Stomach (tissue), 9 donors: ENCODE measurements around the gene PHKA2. TPM values are rescaled to one million over a fixed set of nuclear protein-coding genes. Genes with fewer than 3 reads are reported as not detected.

ENCODE experiments used
- DNase-seq, 2 donors: peaks; one replicate each; pipeline versions ENCODE4 v3.0.0 to v3.0.0-alpha.2; 2013 to 2019
- H3K27ac ChIP-seq, 5 donors: fragments of 200-600 bp in 4 of 5; sonication (generic) in 4 of 5; one replicate each; pipeline ENCODE4 v1.5.1; 2013 to 2019; ENCODE audit warnings: mild to moderate bottlenecking in 1 of 5, moderate library complexity in 1 of 5
- H3K27me3 ChIP-seq, 3 donors: fragments of 200-600 bp; sonication (generic); one replicate each; pipeline ENCODE4 v1.5.1; 2017 to 2019; ENCODE audit warnings: mixed run types in 1 of 3
- H3K36me3 ChIP-seq, 4 donors: fragments of 200-600 bp; sonication (generic); 1 replicate in 3 of 4; 2 replicates in 1 of 4; pipeline ENCODE4 v1.5.1; 2016 to 2019
- H3K4me1 ChIP-seq, 4 donors: fragments of 200-600 bp; sonication (generic); one replicate each; pipeline ENCODE4 v1.5.1; 2016 to 2019
- H3K4me3 ChIP-seq, 4 donors: fragments of 200-600 bp; sonication (generic) in 3 of 4; one replicate each; pipeline ENCODE4 v1.5.1; 2016 to 2019; ENCODE audit warnings: mild to moderate bottlenecking in 1 of 4
- H3K9me3 ChIP-seq, 4 donors: fragments of 200-600 bp; sonication (generic); one replicate each; pipeline ENCODE4 v1.5.1; 2016 to 2019
- CTCF ChIP-seq, 7 experiments: fragments of 450-650 bp in 4 of 7; fragments of 200-600 bp in 3 of 7; sonication (generic) in 3 of 7; IDR thresholded peaks; one replicate each; pipeline ENCODE4 v1.5.1; 2016 to 2019; ENCODE audit warnings: antibody characterized with exemption in 7 of 7, control low read depth in 2 of 7, mild to moderate bottlenecking in 1 of 7
- EP300 ChIP-seq: sonication (generic); formaldehyde crosslinking; IDR thresholded peaks from one replicate; pipeline ENCODE4 v1.6.1; 2017; ENCODE audit warnings: antibody characterized with exemption
- POLR2A ChIP-seq, 4 donors: fragments of 450-650 bp; IDR thresholded peaks; one replicate each; pipeline ENCODE4 v1.6.1; 2016; ENCODE audit warnings: antibody characterized with exemption in 4 of 4, control low read depth in 2 of 4, mild to moderate bottlenecking in 1 of 4, moderate library complexity in 1 of 4
- POLR2AphosphoS5 ChIP-seq, 3 donors: sonication (generic); formaldehyde crosslinking; IDR thresholded peaks; one replicate each; pipeline ENCODE4 v1.6.1; 2016; ENCODE audit warnings: antibody characterized with exemption in 3 of 3
- WGBS, 5 donors: extraction: QIAGEN DNeasy Blood & Tissue Kit in 3 of 5; methylation state at CpG; one replicate each; pipeline versions ENCODE4 v1.1.5 to v1.1.7; 2013 to 2018; 5-methylcytosine and 5-hydroxymethylcytosine counted together
- intact Hi-C: fragments of 100-400 bp; cut with DNase I; formaldehyde crosslinking; loops from one replicate; pipeline ENCODE4 v1.15.1; 2023; ENCODE audit warnings: low total_unique reads
- polyA plus RNA-seq, 3 donors: library from polyadenylated mRNA; stranded (reverse); fragments of 200-250 nt; gene quantifications; one replicate each; pipeline ENCODE4 v1.2.3, GENCODE V29; 2013
- total RNA-seq, 5 donors: library from RNA; depleted of rRNA; stranded (reverse); fragments of >200 nt; gene quantifications; one replicate each; pipeline versions ENCODE4 v1.1.0 to v1.2.3, GENCODE V29; 2014 to 2016
- donor health status: healthy with polysubstance abuse.
- donor health status: Bipolar disorder and iron deficiency.
- donor health status: healthy.

Gene PHKA2
- total and polyA plus RNA-seq, 8 donors: 10.5 to 63.4 (median 15.5) TPM

DNA sequence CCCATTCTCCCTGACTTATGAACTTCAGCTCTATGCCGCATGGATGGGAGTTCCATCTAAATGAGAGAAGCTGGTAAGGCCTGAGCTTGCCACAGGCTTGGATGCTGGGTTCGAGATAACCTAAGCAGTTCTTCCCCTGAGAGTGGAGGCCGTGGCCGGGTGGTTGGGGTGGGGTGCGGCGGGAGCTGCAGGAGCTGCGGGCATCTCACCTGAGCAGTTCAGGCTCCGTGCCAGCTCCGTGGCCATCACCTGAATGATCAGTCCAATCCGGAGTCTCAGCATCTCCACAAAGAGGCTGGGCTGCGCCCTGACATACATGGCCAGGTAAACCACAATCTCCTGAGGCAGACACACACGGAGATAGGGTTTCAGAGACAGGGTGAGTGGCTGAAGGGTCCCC, 77.6 kb downstream of the PHKA2 start:
- 85 to 94% (median 90%) methylated on average over 3 to 12 of the region's 12 CpGs; no CpG with 5 or more reads in 1 of the 5 donors for WGBS, 5 donors
- intact Hi-C loops: no loop called here
- TF ChIP-seq POLR2AphosphoS5 (IDR thresholded peaks at IDR 0.05): no peak
- TF ChIP-seq CTCF (IDR thresholded peaks at IDR 0.05): no peak
- TF ChIP-seq POLR2A (IDR thresholded peaks at IDR 0.05): no peak
- no peak for TF ChIP-seq EP300
- Histone ChIP-seq H3K36me3 (peaks cover 3 to 80% (median 75%) of the 10 kb centered on the region in 4 donors), H3K4me1 (no peaks in the 10 kb centered on the region), H3K9me3 (no peaks in the 10 kb centered on the region), H3K27ac (no peak overlapping the region), H3K27me3 (no peaks in the 10 kb centered on the region), H3K4me3 (no peak overlapping the region)
- DNase-seq: no peak

- WGBS, 5 donors: 82 to 88% (median 84%) methylated on average over 11 to 15 of the region's 15 CpGs
- intact Hi-C loops: no loop called here
These were observed 83.4 kb downstream of the PHKA2 start for GRCh38 chrX:18900401-18900976.

DNA sequence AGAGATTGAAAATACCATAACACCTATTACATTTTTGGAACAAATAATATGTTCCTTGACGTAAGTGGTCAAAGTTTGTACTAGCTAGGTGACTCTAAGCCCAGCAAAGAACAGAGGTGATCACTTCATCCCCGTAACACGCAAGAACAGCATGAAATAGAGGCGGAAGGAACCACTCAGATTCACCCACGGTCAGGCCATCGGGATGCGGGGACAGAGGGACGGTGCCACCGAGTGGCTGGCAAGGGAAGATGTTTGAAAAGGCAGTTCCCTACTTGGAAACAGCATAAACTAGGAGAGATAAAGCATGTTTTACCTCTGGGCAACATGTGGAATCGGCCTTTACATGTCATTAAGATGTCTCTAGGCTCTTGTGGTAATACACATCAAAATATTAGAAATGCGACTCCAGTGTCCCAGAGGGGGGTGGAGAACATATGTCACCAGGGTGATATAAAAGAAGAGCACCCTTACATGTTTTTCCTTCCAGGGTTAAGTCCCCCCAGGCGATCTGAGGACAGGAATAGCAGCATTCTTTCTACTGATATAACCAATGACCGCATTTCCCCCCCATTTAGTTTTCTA, 84.0 kb downstream of the PHKA2 start:
- TF ChIP-seq CTCF (IDR thresholded peaks at IDR 0.05) (peak in 1 of 7 experiments; percentile 15), POLR2AphosphoS5 (IDR thresholded peaks at IDR 0.05) (no peak), POLR2A (IDR thresholded peaks at IDR 0.05) (no peak), EP300 (no peak)
- peaks cover 0 to 6% (median 0%) of the 10 kb centered on the region in 4 donors for H3K4me1 ChIP-seq
- 67 to 71% (median 68%) methylated on average over 13 of the region's 13 CpGs for WGBS, 5 donors
- no peaks in the 10 kb centered on the region for H3K9me3 ChIP-seq
- no peak overlapping the region for H3K27ac ChIP-seq
- no peaks in the 10 kb centered on the region for H3K27me3 ChIP-seq
- intact Hi-C loops: loop anchor here (10.0 kb wide), 1 partner anchor 495 kb away; no protein-coding TSS in a partner anchor
- H3K4me3 ChIP-seq: no peak overlapping the region
- DNase-seq: peak in 1 of 2 donors; percentile 34
- H3K36me3 ChIP-seq: peaks cover 0 to 56% (median 47%) of the 10 kb centered on the region in 4 donors

More at GRCh38 chrX:18900401-18900976, 83.4 kb downstream of the PHKA2 start:
- DNase-seq: no peak
- H3K4me1 ChIP-seq: peaks cover 0 to 6% (median 0%) of the 10 kb centered on the region in 4 donors
- no peaks in the 10 kb centered on the region for H3K9me3 ChIP-seq
- H3K4me3 ChIP-seq: no peak overlapping the region
- H3K27ac ChIP-seq: no peak overlapping the region
- H3K36me3 ChIP-seq: peaks cover under 1 to 62% (median 53%) of the 10 kb centered on the region in 4 donors
- no peak for TF ChIP-seq POLR2AphosphoS5 (IDR thresholded peaks at IDR 0.05)
- no peak for TF ChIP-seq CTCF (IDR thresholded peaks at IDR 0.05)
- TF ChIP-seq POLR2A (IDR thresholded peaks at IDR 0.05): no peak
- no peak for TF ChIP-seq EP300
- H3K27me3 ChIP-seq: no peaks in the 10 kb centered on the region

DNA sequence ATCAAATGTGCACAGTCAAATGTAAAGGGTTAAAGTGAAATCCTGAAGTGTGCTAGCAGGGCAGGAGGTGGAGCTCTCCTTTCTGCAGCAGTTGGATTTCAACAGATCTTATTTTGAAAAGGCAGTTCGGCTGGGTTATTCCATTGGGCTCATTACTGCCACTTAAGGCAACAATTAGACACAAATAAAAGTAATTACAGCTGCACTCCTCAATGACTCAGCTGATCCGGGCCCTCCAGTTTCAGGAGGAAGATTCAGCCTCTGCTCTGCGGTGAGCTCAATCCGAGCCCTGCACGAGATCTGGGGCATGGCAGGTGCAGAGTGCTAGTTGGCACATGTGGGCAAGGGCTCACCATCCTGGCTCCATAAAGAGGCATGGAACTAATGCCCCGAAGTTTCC, 85.4 kb downstream of the PHKA2 start:
- peaks cover 0 to 61% (median 44%) of the 10 kb centered on the region in 4 donors for H3K36me3 ChIP-seq
- intact Hi-C loops: loop anchor here (10.0 kb wide), 1 partner anchor 494 kb away; no protein-coding TSS in a partner anchor
- WGBS, 5 donors: 70 to 83% (median 76%) methylated on average over 5 to 6 of the region's 6 CpGs

More for the DNA sequence above, 85.4 kb downstream of the PHKA2 start:
- DNase-seq: no peak
- no peaks in the 10 kb centered on the region for H3K9me3 ChIP-seq
- H3K4me1 ChIP-seq: peaks cover 0 to 6% (median 0%) of the 10 kb centered on the region in 4 donors
- no peaks in the 10 kb centered on the region for H3K27me3 ChIP-seq
- no peak for TF ChIP-seq POLR2A (IDR thresholded peaks at IDR 0.05)
- TF ChIP-seq CTCF (IDR thresholded peaks at IDR 0.05): no peak
- TF ChIP-seq POLR2AphosphoS5 (IDR thresholded peaks at IDR 0.05): no peak
- H3K4me3 ChIP-seq: no peak overlapping the region
- no peak overlapping the region for H3K27ac ChIP-seq
